NCI-H1694 treated with DMSO at 0.1 percent for 48 hours (cell line): ENCODE measurements around the gene PUSL1.

Experiments
- DNase-seq: peaks from one replicate; lab custom pipeline; 2025; lab: John Stamatoyannopoulos, UW

Gene PUSL1

DNA sequence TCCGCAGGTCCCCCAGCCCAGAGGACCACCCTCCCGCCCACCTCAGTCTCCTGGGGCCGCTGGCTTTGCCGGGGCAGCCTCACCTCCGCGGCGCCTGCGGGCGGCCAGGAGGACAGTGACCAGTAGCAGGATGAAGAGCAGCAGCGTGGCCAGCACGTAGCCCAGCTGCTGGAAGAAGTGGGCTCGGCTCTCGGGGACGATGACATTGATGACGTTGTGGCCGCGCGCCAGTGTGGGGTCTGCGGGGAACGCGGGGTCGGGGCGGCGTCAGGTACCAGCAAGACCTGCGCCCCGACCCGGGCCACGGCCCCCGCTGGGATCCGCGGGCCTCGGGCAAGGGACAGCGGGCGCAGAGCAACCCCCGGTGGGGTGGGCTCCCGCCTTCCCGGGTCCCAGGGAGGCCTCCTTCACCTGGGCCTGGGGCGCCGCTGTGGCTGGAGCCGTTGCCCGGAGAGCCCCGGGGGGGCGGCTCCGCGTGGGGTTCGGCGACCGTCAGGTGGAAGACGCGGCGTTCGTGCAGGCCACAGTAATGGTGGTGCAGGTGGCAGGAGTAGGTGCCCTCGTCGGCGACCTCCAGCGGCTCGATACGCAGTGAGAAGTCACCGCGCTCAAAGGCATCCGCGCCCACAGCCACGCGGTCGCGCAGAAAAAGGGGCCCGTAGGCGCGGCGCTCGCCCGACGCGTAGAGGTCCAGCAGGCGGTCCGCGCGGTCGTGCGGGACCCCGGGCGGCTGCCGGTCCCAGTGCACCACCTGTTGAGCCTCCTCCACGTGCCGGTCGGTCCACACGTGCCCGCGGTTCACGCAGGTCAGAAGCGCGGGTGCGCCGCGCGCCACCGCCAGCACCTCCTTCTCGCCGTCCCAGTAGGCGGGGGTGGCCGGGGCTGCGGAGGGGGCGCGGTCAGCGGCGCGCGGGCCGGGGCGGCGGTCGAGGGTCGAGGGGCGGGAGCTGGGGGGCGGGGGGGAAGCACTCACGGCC, 46.2 kb downstream of the PUSL1 start:
- no peak for DNase-seq

DNA sequence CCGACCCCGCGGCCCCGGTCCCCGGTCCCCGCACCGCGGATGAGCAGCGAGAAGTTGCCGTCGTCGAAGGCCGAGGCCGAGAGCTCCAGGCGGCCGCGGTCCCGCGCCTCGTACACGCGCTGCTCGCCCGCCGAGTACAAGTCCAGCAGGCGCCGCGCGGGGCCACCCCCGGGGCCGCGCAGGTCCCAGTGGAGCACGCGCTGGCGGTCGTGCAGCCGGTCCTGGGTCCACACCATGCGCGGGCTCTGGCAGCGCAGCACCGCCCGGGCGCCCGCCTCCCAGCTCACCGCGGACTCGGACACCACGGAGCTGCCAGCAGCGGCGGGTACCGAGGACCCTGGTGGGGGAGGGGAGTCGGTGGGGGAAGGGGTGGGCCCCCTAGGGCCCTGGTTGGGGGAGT, 47.0 kb downstream of the PUSL1 start:
- DNase-seq, result no peak

- no peak for DNase-seq
Observed at GRCh38 chr1:1356166-1356795, 47.9 kb downstream of the PUSL1 start.

GRCh38 chr1:1356796-1357401, 48.5 kb downstream of the PUSL1 start:
- no peak for DNase-seq

GRCh38 chr1:1357871-1358432, 49.6 kb downstream of the PUSL1 start:
- no peak for DNase-seq

GRCh38 chr1:1358433-1359271, 50.3 kb downstream of the PUSL1 start, which contains the start of gene MXRA8:
TSS of gene MXRA8 (minus strand) at chr1:1358555. CDS start at chr1:1358504, 51 bp downstream.
- DNase-seq, result no peak

DNA sequence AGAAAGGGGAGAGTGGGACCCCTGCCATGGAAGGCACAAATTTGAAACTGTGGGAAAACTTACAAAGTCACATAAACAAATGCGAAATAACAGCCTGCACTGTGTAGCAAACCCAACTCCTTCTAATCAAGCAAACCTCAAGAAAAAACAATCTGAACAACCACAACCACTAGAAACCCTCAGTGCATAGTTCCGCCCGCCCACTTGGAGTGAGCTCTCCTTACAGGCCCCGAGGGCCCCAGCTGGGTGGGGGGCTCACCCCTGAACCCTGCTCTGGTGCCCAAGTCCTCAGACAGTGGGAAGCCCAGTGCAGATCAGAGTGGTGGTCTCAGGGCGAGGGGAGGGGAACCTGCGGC, 50.9 kb downstream of the PUSL1 start:
- no peak for DNase-seq

DNA sequence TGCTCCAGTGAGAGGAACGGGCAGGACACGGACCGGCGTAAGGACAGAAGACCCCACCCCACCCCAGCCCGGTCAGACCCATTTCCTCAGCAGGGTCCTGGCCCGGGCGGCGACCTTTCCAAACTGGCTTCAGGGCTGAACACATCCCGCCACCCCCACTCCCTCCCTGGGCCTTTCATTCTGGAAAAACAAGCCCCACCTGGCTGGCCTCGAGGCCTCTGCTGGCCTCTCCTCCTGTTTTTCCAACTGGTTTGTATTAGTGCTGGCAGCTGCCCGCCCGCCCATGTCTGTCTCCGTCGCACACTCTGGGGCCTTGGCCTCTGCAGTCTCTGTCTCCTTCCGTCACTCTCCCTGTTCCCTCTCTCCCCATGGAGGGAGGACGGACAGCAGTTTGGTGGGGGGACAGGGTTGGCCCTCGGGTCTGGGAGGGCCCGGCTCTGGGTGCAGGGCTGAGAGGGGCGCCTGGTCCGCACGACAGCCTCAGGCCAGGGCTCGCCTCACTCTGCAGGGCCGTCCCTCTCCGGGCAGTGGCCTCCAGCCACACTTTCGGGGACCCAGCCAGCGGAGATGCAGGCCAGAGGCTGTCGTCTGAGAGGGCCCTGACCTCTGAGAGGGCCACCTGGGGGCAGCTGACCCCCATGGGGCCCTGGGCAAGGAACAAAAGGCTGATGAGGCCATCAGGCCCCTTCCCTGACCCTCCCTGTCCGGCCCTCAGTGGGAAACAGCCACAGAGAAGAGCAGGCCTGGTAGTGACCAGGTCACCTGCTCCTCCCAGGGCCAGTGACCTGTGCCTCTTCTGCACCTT, 51.5 kb downstream of the PUSL1 start:
- no peak for DNase-seq

DNA sequence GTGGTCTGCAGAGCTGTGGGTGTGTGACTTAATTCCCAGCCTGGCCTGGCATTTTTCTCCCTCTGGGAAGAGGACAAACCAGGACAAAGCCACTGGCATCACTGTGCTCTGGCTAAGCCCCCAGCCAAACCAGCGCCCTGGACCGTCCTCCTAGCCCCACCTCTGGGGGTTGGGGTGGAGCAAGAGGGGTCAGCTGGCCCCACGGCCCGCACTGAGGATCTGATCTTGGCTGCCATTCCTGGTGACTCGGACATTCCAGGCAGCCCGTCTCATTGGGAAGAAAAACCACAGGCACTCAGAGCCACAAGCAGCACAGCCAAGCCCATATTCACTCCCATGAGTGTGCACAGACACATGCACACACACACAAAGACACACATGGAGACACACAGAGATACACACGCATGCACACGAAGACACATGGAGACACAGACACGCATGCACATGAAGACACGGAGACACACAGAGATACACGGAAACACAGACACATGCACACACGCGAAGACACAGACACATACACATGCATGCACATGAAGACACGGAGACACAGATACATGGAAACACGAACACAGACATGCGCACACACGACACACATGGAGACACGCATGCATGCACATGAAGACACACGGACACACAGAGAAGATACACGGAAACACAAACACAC, 52.2 kb downstream of the PUSL1 start:
- no peak for DNase-seq
